Amniotic epithelial cell (primary cell): ENCODE data around the gene ERG.

Experiments
- DNase-seq: peaks from one replicate; pipeline ENCODE4 v3.0.0-alpha.2; 2010; ENCODE audit warnings: low read depth

The ERG gene

DNA sequence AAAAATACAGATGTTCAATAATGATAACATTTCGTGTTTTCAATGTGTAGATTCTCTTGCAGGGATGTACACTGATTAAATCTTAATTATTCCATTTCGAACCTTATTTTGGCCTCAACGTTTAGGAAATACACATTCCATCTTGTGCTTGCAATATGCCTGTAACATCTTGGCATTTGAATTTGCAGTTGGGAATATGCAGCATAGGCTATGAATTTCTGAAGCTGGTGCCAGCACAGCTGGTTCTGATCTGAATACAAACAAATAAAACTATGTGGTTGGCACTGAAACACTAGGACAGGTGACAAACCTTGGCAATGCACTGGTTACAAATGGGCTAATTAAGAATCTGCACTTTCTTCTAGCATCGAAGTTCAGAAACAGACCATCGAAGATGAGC lies 108.4 kb downstream of the ERG start:
- no peak for DNase-seq

DNA sequence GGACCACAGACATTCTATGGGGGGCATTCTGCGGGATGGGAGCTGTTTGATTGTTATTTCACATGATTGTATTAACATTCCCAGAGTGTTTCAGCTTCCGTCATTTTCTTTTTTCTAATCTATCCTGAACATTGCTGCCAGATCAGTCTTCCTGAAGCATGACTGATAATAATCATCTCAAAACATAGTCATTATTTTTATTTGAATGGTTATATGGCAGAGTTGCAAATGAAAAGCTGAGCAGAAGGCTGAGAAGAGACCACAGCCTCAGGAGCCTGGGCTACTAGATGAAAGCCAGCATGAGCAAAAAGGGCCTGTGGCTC lies 109.0 kb downstream of the ERG start:
- no peak for DNase-seq

DNA sequence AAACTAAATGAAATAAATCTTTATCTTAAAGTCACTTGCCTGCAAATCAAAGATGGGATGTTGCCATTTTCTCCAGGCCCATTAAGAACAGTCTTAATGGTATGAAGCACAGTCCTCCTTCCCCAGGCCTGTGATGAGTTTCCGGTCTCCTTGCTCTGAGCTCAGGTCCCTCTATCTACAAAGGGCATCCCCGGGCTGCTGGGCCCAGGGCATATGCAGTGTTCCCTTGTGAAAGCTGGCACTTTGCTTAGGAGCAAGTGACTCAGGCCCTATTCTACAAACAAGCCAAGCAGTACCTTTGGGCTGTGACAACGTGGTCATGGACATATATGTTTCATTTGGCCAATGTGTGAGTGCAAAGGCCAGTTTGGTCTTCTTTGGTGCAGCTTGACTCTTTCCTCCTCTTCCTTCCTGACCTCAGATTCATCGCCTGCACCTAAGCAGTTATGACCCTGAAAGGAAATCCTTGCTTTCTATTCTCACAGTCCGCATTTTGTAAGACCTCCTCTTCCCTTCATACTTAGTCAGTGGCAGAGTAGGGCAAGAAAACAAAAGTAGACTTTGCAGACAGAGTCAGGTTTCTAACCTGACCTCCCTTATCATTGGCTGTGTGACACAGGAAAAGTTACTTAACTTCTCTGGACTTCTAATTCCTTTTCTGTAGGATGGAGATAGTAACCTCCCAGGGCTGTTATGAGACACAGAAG lies 109.5 kb downstream of the ERG start:
- DNase-seq, result no peak

DNA sequence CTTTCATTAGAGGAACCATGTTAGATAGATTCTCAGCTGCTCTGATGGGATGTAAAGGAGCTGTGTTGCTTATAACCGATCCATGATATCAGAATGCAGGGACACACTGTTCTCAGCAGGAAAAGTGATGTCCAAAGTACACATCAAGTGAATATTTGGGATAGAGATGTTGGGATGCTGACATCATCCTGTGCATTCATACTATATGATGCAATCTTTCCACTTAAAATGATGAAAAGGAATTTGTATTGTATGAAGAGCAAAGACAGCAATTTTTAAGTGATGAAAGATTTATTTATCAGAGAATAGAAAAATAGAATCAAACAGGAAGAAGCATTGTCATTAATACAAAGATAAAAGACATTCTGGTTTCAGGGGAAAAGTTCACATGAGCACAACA lies 110.1 kb downstream of the ERG start:
- DNase-seq, result peak; percentile 21

DNA sequence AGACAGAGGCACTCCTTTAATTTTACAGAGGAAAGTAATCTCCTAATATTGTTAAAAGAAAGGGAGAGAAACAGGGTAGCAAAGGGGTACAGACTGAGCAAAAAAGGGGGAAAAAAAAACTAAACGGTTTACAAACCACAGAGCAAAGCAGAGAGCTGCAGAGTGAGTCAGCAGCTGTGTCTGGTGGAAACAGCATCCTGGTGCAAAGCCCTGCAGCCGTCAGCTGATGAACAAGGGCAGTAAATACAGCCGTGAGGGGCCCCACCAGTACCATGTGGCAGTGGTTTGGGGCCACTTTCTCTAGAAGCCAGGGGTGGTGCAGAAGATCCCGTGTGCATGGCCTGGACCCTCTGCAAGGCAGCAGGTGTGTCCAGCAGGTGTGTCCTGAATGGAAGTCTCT lies 111.3 kb downstream of the ERG start:
- peak; percentile 38 for DNase-seq

DNA sequence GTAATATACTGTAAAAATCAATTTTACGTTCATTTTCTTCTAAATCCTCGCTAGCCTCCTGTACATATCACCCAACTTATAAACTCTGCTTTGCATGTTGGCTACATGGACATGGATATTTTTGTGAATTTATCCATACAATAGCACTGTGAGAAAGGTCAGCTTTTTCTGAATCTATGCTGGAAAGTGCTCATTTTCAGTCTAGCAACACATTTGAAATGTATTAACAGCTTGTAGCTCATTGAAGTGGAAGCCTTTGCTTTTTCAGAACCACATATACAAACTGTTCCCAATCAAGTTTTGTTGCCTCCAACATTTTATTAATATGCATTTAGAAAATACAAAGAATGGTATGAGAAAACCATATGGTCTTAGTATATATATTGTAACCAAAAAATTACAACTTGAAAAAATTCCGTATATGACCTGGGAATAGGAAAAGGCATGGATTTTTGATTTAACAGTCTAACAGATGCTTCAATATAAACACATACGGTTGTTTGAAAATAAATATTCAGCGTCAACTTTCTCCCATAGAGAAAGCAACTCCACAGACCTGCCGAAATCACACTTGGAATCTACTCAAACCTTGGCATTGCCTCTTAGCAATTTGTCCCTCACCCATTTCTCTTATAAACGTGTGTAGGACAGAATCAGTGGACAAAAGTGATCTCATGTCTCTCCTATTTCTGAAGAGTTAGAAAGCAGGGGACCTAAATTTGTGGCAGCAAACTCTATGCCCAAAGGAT lies 112.7 kb downstream of the ERG start:
- DNase-seq, result no peak

DNA sequence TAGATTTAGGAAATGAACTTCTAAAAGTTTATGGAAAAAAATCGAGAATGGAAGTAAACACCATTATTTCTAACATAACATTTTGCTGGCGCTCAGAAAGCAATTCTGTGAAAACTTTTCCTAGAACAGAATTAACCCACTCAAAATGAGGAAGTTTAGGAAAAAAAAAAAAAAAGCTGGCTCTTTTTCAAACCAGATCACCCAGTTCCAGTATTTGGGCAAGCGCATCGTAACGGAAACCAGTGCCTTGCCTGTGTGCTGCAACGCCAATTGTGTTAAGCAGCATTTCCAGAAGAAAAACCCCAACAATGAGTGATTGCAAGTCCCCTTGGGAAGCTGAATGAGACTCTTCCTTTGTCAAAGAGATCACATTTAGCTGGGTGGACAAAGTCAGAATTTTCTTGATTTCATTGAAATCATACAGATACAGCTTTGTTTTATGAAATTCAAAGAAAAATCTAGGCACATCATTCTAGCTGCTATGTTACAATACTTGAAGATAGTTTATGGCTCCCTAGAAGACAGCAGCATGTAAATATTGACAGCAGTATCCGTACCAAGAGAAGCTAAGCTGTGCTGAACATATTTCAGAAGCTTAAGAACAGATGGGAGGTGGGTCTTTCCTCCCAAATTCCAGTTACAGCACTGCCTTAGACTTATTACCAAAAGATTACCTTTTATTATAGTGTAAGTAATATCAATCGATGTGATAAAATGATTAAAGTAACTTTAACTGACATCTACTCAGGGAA lies 113.4 kb downstream of the ERG start:
- DNase-seq, result no peak

DNA sequence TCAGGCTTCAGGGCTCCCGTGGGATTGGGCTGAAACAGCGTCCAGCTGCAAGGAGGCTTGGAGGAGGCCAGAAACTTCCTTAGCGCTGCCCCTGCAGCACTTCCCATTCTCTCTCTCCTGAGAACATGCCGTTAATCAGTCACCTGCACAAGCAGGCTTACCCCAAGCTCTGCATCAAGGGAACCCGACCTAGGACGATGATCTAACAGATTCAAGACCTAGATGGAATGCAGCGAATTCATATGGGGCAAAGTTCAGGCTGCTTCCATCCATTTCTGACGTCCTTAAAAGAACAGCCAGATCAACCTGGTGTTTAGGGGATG lies 114.1 kb downstream of the ERG start:
- DNase-seq, result no peak

DNA sequence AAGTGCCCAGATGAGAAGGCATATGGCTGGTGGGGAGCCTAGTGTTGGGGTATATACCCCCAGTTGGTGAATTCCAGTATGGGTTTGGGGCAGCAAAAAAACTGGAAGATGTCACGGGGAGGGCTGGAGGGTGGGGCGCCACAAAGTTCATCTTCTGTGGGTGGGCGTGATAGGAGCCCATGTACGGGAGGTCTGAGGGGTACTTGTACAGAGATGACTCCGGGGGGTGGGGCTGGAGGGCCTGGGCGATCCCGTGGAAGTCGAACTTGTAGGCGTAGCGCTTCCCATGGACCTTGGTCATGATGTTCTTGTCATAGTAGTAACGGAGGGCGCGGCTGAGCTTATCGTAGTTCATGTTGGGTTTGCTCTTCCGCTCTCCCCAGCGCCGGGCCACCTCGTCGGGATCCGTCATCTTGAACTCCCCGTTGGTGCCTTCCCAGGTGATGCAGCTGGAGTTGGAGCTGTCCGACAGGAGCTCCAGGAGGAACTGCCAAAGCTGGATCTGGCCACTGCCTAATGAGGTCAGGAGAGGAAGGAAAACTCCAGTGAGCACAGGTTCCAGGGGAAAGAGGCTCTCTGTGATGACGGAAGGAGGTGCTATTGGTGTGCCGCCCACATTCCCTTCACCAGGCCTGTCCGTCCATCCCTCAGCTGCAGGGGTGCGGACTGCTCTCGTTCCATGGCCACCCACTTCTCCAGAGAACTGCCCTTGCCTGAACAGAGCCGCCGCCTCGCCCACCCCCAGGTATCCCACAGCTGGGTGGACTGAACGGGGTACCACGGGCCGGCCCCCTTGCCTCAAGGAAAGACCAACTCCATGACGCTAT lies 114.7 kb downstream of the ERG start:
- DNase-seq, result no peak

DNA sequence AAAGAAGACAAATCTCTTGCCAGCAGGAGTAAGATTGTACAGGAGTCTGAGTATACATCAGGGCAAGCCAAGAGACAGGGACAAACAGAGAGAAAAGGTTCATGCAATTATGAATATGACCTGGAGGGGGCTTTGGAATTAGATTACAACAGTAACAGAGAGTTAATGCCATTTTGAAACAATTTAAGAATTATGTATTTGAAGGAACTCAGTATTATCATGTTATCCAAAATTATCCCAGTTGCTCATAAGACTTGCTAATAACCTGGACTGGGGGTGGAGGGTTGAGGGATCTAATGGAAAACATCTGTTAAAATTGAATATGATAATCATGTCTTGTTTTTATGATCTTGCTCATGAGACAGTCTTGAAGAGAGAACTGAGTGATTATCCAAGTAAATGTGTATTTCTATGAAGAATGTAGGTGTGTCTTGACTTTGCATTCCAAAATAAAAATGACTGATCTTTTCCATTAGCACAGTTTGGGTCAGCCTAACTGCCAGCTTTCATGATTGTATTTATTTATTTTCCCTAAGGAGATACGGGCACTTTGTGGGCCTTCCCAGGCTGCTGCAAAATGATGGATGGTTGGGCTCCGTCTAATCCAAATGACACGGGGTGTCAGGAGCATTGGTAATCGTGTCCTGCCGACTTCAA lies 117.7 kb downstream of the ERG start:
- peak; percentile 16 for DNase-seq

DNA sequence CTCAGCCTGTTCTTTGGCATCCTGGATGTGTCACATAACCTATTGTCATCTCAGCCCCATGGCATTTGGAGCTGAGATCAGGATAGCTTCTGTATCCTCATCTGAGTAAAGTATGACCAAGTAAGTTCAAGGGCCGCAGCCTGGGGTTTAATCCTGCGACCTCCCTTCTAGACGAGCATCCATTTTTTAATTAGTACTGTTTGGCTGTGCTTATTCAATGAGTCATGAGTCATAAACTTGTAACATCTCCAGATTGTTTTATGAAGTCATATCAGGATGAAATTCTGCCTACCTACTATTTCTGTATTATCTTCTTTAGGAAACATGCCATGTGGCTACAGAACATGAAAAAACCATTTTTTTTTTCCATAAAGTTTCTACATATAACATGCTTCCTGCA lies 119.1 kb downstream of the ERG start:
- peak; percentile 8 for DNase-seq

DNA sequence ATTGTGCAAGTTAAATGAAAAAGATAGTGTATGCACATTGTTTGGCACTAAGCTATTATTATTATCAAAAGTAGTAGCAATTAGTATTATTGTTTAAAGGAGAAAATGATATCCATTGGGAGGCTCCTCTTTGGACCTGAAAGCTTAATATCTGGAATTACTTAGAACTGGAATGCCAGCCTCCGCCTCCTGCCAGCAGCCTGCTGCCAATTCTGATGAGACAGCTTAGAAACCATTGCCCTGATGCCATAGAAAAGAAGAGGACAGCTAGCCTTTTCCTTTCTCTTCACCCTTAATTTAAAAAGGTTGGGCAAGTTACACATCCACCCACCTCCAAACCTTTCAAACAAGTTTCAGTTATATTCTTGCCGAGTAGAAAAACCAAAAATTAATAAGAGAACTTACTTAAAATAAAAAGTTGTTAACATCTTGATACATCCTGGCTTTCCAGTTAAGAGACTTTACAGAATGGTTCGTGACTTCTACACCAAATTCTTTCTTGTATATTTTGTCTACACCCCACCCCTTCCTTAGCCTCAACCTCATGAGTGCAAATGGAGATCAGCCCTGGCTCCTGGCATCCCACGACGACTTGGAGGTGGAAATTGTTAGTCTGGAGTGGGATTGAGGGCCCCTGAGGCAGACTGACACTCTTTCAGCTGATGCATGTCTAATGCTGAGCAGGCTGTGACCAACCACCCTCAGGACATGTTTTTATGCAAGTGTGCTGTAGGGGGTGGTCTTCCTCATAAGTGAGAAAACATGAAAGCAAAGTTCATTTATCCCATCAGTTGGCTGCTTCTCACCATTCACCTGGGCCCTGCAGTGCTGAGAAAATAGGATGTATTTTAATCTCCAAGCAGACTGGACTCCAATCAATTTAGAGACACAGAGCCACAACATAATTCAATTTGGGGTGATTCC lies 120.8 kb downstream of the ERG start:
- DNase-seq, result no peak

DNA sequence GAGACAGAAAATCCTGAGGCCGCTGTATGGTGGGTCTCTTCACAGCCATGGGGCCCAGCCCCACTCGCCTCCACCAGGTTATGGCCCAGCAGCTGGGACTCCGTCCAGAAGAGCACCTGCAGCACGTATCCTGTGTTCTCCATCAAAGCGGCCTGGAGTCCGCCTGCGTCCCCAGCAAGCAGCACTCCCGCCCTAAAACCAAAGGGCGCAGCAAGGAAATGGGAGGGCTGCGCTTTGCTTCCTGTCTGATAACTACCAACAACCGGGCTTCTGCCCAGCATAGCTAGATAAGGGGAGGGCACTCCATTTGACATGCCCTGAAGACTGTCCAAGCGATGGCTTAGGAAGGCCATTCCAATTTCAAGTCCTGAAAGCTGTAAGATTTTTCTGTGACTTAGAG lies 121.6 kb downstream of the ERG start:
- no peak for DNase-seq

DNA sequence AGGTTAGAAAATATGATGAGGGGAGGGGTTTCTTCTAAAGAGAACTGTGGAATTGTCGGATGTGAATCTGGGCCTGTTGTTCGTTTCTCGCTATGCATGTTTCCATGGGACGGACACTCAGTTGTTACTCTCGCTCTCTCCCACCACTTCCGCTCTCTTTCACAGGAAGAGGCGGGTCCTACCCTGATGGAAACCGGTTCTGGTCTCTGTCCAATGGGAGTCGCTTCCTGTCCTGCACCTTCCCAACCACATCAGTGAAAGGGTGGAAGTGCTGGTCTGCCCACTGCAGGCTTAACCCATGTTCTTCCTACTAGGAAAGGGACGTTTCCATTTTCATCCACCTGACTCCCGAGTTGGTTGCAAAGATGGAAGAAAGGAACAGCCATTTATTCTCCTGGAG lies 122.0 kb downstream of the ERG start:
- DNase-seq, result no peak

DNA sequence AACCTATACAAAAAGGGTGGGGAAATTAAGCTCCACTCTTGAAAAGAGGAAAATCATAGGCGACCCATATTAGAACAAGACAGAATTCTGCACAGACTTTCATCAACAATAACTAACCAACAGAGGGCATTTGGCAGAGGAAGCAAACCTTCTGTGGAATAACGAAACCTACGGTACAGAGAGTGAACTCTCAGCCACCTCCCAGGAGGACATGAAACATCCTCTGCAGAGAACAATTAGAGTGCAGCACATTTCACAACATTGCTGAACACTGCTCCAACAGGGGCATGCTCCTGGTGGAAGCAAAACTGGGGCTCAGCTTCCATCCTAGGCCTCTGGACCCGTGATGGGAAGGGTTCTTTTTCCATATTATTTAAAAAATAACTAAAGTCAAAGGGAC lies 130.6 kb downstream of the ERG start:
- no peak for DNase-seq

DNA sequence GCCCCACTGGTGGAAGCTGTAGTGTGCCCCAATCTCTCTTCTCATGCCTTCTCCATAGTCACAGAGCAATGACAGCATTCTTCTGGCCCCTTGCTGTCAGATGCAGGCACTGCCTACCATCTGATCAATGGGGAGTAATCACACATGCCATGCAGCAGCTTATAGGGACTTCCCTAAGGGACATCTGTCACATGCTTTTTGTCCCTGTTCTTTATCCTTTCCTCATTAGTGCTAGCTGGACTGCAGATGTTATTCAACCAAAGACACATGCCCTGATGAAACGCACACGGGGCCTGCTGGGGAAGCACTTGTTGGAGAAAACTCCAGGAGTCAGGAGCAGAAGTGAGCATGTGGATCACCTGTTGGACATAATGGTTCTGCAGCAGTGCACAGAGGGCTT lies 132.8 kb downstream of the ERG start:
- DNase-seq, result no peak

DNA sequence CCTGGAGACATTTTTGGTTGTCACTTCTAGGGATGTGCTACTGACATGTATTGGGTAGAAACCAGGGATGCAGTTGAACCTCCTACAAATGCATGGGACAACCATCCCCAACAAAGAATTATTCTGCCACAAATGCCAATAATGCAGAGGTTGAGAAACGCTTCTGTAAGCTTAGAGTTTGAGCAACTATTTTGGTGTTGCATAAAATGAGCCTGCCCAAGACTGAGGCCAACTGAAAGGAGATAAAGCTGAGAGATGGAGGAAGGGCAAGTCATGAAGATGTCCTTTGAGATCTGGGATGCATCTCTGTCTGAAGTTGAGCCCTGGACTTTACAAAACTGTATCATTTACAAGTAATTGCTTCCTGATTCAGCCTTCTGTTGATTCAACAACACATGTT lies 134.6 kb downstream of the ERG start:
- peak; percentile 12 for DNase-seq

DNA sequence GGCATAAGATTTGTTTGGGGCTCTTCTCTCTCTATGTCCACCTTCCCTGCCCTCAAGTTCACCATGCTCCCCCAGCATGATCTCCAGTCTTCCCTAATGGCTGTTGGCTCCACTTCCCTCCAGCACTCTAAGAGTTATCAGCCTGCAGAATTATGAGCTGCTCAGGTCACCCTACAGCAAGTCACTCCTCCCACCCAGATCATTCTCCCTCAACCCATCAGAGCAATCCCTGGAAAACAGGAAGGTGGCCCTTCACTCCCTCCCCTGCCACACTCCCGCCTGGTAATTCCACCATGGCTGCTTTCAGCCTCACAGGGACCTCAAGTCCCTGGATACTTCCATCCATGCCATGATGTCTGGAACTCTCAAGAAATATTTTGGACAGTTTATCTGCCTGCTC lies 137.0 kb downstream of the ERG start:
- DNase-seq, result no peak

DNA sequence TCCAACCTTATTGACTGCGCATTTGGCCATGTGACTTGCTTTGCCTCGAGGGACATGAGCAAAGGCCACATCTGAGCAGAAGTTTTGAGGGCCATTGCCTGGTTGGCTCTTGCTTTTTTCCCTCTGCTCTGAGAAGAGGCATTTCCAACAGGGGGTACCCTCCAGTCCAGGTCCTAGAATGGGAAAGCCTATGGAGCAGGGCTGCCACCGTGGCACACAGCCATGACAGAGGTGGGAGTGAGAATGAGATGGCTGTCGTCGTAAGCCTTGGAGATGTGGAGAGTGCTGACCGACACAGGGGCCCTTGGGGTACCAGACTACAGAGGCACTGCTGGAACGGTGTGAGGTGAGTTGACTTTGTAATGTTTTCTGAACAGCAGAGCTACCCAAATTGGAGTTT lies 138.4 kb downstream of the ERG start:
- no peak for DNase-seq

DNA sequence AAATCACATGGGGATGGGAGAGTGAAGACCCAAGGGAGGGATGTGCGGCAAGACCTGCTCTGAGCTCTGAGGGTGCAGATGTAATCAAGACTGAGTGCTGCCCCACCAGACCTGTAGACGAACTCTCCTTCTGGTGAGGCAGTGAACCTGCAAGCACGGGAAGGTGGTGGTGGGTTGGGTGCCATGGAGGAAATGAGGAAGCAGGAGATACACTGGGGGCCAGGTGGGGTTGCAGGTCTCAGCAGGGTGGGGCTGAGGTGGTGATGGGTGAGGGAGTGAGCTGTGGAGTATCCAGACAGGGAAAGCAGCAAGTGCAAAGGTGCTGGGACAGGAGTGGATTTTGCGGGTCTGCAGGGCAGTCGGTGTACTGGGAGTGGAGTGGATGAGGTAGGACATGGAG lies 139.2 kb downstream of the ERG start:
- DNase-seq, result no peak

DNA sequence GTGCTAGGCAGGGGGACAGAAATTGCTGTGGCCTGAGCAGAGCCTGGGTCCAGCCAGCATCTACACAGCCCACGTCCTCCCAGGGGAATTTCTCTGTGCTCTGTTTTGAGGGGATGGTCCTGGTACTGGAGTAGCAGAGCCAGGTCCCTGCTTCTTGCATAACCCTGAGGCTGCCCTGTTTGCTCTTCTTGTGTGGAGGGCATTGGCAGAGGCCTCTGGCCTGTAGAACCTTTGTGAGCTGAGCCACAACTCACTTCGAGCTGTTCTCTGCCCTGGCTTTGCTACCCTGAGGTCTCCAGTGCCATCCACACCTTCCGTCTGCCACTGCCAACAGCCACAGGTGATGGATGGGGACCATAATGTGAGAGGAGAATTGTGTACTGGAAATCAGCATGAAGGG lies 139.6 kb downstream of the ERG start:
- no peak for DNase-seq
